Skeletal muscle satellite cell (primary cell): ENCODE measurements around the gene ARHGAP15.

Experiments
- H3K27me3 ChIP-seq: 2 replicates; pipeline ENCODE4 v1.7.0; 2013; ENCODE audit warnings: low read length; ENCODE audit not compliant: control insufficient read depth, insufficient read depth
- H3K36me3 ChIP-seq: 2 replicates; pipeline ENCODE4 v1.7.0; 2013; ENCODE audit warnings: mild to moderate bottlenecking, control low read depth, low read length; ENCODE audit not compliant: insufficient read depth
- H3K4me1 ChIP-seq: 2 replicates; pipeline ENCODE4 v1.7.0; 2013; ENCODE audit warnings: low read length; ENCODE audit not compliant: control insufficient read depth, insufficient read depth
- H3K4me2 ChIP-seq: 2 replicates; pipeline ENCODE4 v1.7.0; 2013; ENCODE audit warnings: mild to moderate bottlenecking, low read length
- H3K4me3 ChIP-seq: 2 replicates; pipeline ENCODE4 v1.7.0; 2013; ENCODE audit warnings: low read length
- H3K9ac ChIP-seq: 2 replicates; pipeline ENCODE4 v1.7.0; 2013; ENCODE audit warnings: mild to moderate bottlenecking, low read depth, low read length, moderate library complexity
- H3K9me3 ChIP-seq: replicated peaks from 2 replicates; pipeline ENCODE4 v1.7.0; 2013; ENCODE audit warnings: mild to moderate bottlenecking, control low read depth, low read length

The ARHGAP15 gene

GRCh38 chr2:143629340-143629739 lies 500.1 kb downstream of the ARHGAP15 start:
- H3K4me2 ChIP-seq, result no peak overlapping the region
- H3K9me3 ChIP-seq, result no peaks in the 10 kb centered on the region
- H3K4me1 ChIP-seq, result no peaks in the 10 kb centered on the region
- no peak overlapping the region for H3K9ac ChIP-seq
- no peaks in the 10 kb centered on the region for H3K36me3 ChIP-seq
- H3K4me3 ChIP-seq, result no peak overlapping the region
- no peaks in the 10 kb centered on the region for H3K27me3 ChIP-seq

DNA sequence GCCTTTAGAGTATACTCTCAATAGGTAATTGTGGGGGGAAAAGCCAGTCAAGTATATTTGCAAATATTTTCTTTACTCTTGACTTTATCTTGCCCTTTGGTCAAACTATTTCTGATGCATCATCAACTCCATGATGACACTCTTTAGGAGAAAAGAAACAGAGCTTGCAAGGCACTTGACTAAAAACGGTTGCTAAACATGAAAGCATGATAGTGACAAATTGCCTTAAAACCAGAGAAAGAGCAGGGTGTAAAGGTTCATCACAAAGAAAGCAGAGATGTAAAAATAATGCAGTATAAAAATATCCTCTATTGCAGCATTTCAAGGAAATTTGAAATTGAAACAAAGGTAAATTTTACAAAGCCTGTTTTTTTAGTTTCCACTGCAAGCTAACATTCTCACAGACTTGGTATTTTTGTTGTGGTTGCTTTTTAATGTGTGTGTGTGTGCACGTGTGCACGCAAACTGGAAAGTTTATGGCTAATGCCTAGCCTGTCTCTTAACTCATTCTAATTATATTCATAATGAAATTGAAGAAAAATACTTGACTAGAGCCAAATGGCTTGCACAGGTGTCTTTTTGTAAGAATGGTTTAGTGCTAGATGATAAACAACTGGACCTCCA lies 503.6 kb downstream of the ARHGAP15 start:
- no peaks in the 10 kb centered on the region for H3K36me3 ChIP-seq
- no peak overlapping the region for H3K9ac ChIP-seq
- no peak overlapping the region for H3K4me2 ChIP-seq
- no peak overlapping the region for H3K4me3 ChIP-seq
- H3K27me3 ChIP-seq, result no peaks in the 10 kb centered on the region
- H3K9me3 ChIP-seq, result no peaks in the 10 kb centered on the region
- H3K4me1 ChIP-seq, result no peaks in the 10 kb centered on the region

- H3K4me2 ChIP-seq, result no peak overlapping the region
- H3K4me1 ChIP-seq, result no peaks in the 10 kb centered on the region
- no peaks in the 10 kb centered on the region for H3K27me3 ChIP-seq
- H3K4me3 ChIP-seq, result no peak overlapping the region
- no peaks in the 10 kb centered on the region for H3K9me3 ChIP-seq
- no peaks in the 10 kb centered on the region for H3K36me3 ChIP-seq
- H3K9ac ChIP-seq, result no peak overlapping the region
These were observed 504.2 kb downstream of the ARHGAP15 start for GRCh38 chr2:143633419-143633818.

DNA sequence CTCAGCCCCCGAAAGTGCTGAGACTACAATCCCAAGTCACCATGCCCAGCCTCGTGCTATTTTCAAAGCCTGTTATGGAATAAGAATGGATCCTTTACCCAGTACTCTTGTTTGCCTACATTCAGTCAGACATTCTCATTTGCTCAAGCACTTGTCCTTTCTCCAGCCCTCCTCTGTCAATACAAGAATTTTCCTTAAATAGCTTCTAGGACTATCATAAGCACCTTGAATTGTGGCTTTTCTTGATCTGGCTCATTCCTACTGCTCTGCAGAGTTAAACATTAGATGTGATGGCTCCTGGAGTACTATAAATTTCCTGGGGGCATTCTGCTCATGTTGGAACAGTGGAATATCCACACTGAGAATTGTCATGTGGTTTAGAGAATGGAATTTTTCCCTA lies 506.1 kb downstream of the ARHGAP15 start:
- H3K27me3 ChIP-seq, result no peaks in the 10 kb centered on the region
- no peak overlapping the region for H3K4me2 ChIP-seq
- no peaks in the 10 kb centered on the region for H3K36me3 ChIP-seq
- no peaks in the 10 kb centered on the region for H3K4me1 ChIP-seq
- H3K9ac ChIP-seq, result no peak overlapping the region
- no peaks in the 10 kb centered on the region for H3K9me3 ChIP-seq
- no peak overlapping the region for H3K4me3 ChIP-seq

DNA sequence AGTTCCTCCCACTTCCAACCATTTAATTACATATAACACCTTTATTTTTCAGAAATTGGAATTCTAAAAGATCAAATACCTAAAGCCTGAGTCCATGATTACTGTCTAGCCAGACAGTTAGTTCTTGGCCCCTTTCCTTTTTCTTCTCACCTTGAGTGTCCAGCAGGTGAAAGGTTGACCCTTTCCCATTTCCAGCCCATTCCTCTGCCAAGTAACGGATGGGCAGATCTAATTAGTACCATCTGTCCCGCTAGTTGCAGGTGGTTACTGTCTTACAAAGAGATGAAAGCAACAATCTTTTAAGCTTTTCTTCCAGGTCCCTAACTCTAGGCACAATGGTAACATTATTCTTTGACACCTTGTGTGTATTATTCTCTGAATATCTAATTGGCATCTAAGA lies 506.7 kb downstream of the ARHGAP15 start:
- Histone ChIP-seq H3K4me3 (no peak overlapping the region), H3K27me3 (no peaks in the 10 kb centered on the region), H3K36me3 (no peaks in the 10 kb centered on the region), H3K9me3 (no peaks in the 10 kb centered on the region), H3K4me1 (no peaks in the 10 kb centered on the region), H3K9ac (no peak overlapping the region), H3K4me2 (no peak overlapping the region)

GRCh38 chr2:143640826-143641225 lies 511.6 kb downstream of the ARHGAP15 start:
- H3K4me3 ChIP-seq, result no peak overlapping the region
- H3K4me2 ChIP-seq, result no peak overlapping the region
- no peaks in the 10 kb centered on the region for H3K27me3 ChIP-seq
- no peaks in the 10 kb centered on the region for H3K4me1 ChIP-seq
- H3K36me3 ChIP-seq, result no peaks in the 10 kb centered on the region
- H3K9me3 ChIP-seq, result no peaks in the 10 kb centered on the region
- H3K9ac ChIP-seq, result no peak overlapping the region

DNA sequence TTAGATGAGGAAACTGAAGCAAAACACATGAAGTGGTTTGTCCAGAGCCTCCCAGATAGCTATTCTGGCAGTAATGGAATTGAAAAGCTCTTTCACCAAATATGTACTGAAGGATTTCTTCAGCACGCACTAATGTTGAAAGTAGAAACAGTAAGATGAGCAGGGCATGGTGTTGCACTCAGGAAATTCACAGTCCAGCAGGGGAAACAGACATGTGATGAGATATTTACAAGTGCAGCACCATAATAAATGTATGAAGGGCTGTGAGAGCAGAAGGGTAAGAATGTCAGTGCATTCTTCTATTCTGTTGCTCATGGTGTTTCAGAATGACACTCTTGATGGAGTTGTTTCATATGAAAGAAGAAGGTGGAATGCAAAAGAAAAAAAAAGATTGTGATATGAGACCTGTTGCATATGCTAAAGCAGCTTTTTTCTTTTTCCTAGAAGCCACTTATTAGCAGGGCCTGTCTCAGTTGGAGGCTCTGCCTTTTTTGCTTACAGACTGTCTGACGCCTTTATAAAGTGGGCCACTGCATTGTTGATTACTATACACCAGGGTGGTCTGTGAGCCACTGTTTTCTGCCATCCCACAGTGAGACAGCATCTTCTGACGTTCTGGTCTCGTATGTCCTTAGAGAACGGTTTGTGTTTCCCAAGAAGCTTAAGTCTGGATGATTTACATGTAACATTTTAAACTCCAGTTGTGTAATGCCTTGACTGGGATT lies 516.9 kb downstream of the ARHGAP15 start:
- H3K27me3 ChIP-seq, result no peaks in the 10 kb centered on the region
- H3K4me1 ChIP-seq, result no peaks in the 10 kb centered on the region
- H3K4me2 ChIP-seq, result no peak overlapping the region
- H3K9ac ChIP-seq, result no peak overlapping the region
- no peaks in the 10 kb centered on the region for H3K9me3 ChIP-seq
- no peaks in the 10 kb centered on the region for H3K36me3 ChIP-seq
- no peak overlapping the region for H3K4me3 ChIP-seq

- Histone ChIP-seq H3K4me2 (no peak overlapping the region), H3K9me3 (no peaks in the 10 kb centered on the region), H3K27me3 (no peaks in the 10 kb centered on the region), H3K36me3 (no peaks in the 10 kb centered on the region), H3K9ac (no peak overlapping the region), H3K4me3 (no peak overlapping the region), H3K4me1 (no peaks in the 10 kb centered on the region)
These were observed 520.1 kb downstream of the ARHGAP15 start for GRCh38 chr2:143649226-143649740.

GRCh38 chr2:143652692-143653091 lies 523.5 kb downstream of the ARHGAP15 start:
- Histone ChIP-seq H3K9me3 (no peaks in the 10 kb centered on the region), H3K36me3 (no peaks in the 10 kb centered on the region), H3K9ac (no peak overlapping the region), H3K27me3 (no peaks in the 10 kb centered on the region), H3K4me2 (no peak overlapping the region), H3K4me1 (no peaks in the 10 kb centered on the region), H3K4me3 (no peak overlapping the region)

DNA sequence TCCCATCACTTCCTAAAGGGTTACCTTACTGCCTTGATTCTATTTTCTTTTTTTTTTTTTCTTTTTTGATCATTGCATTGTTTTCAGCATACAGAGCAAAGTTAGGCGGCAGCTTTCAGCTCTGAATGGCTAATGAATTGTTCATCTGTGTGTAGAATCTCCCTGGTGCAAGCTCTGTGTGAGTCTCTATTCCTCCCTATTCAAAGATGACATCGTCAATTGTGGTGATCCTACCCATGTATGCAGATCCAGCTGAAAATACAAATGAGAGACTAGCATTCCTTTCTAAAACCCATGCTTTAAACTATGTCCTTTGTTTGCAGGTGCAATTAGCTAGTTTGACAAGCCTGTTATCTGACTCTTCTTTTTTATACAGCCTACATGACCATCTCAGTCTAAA lies 539.0 kb downstream of the ARHGAP15 start:
- Histone ChIP-seq H3K36me3 (no peaks in the 10 kb centered on the region), H3K9me3 (no peaks in the 10 kb centered on the region), H3K4me1 (no peaks in the 10 kb centered on the region), H3K4me2 (no peak overlapping the region), H3K27me3 (no peaks in the 10 kb centered on the region), H3K9ac (no peak overlapping the region), H3K4me3 (no peak overlapping the region)

- H3K27me3 ChIP-seq, result no peaks in the 10 kb centered on the region
- no peaks in the 10 kb centered on the region for H3K36me3 ChIP-seq
- H3K9me3 ChIP-seq, result no peaks in the 10 kb centered on the region
- no peak overlapping the region for H3K4me3 ChIP-seq
- H3K9ac ChIP-seq, result no peak overlapping the region
- H3K4me2 ChIP-seq, result no peak overlapping the region
- H3K4me1 ChIP-seq, result no peaks in the 10 kb centered on the region
These were observed 544.8 kb downstream of the ARHGAP15 start for GRCh38 chr2:143674051-143674450.

GRCh38 chr2:143675021-143675420 lies 545.8 kb downstream of the ARHGAP15 start:
- no peaks in the 10 kb centered on the region for H3K4me1 ChIP-seq
- H3K9me3 ChIP-seq, result no peaks in the 10 kb centered on the region
- no peaks in the 10 kb centered on the region for H3K27me3 ChIP-seq
- no peaks in the 10 kb centered on the region for H3K36me3 ChIP-seq
- no peak overlapping the region for H3K4me3 ChIP-seq
- no peak overlapping the region for H3K4me2 ChIP-seq
- H3K9ac ChIP-seq, result no peak overlapping the region
